Smooth muscle cell (in vitro differentiated cells): Measurements from ENCODE around the gene UBL4A. TPM values are rescaled to one million over a fixed set of nuclear protein-coding genes. Genes with fewer than 3 reads are reported as not detected.
A peak's percentile ranks its signal among the peaks of the same experiment; 100 is the strongest.

ENCODE experiments used
- DNase-seq: peaks from one replicate; lab custom pipeline; 2025; ENCODE audit not compliant: unreplicated experiment; lab: John Stamatoyannopoulos, UW
- H2AFZ ChIP-seq: fragments of 200-600 bp; sonication (generic); 2 replicates; pipeline ENCODE4 v1.6.0; 2016; ENCODE audit warnings: antibody characterized with exemption, low read depth, mild to moderate bottlenecking
- H3F3A ChIP-seq: fragments of 200-600 bp; sonication (generic); 2 replicates; pipeline ENCODE4 v1.6.0; 2017; ENCODE audit warnings: antibody characterized with exemption, low read depth
- H3K27ac ChIP-seq: fragments of 200-600 bp; sonication (generic); 2 replicates; pipeline ENCODE4 v1.5.1; 2016; ENCODE audit warnings: low read depth, mild to moderate bottlenecking
- H3K27me3 ChIP-seq: fragments of 200-600 bp; sonication (generic); 2 replicates; pipeline ENCODE4 v1.6.1; 2016; ENCODE audit warnings: low read depth, mild to moderate bottlenecking
- H3K36me3 ChIP-seq: fragments of 200-600 bp; sonication (generic); 2 replicates; pipeline ENCODE4 v1.5.1; 2016; ENCODE audit warnings: low read depth
- H3K4me1 ChIP-seq: fragments of 200-600 bp; sonication (generic); 2 replicates; pipeline ENCODE4 v1.5.1; 2016; ENCODE audit warnings: low read depth
- H3K4me2 ChIP-seq: fragments of 200-600 bp; sonication (generic); 2 replicates; pipeline ENCODE4 v1.6.0; 2016; ENCODE audit warnings: mild to moderate bottlenecking
- H3K4me3 ChIP-seq: fragments of 200-600 bp; sonication (generic); 2 replicates; pipeline ENCODE4 v1.5.1; 2016; ENCODE audit warnings: mild to moderate bottlenecking
- H3K79me2 ChIP-seq: fragments of 200-600 bp; sonication (generic); 2 replicates; pipeline ENCODE4 v1.6.0; 2016; ENCODE audit warnings: low read depth, mild to moderate bottlenecking
- H3K9ac ChIP-seq: fragments of 200-600 bp; sonication (generic); 2 replicates; pipeline ENCODE4 v1.6.0; 2016; ENCODE audit warnings: low read depth
- H3K9me3 ChIP-seq: fragments of 200-600 bp; sonication (generic); replicated peaks from 2 replicates; pipeline ENCODE4 v1.5.1; 2016; ENCODE audit warnings: low read depth
- H4K20me1 ChIP-seq: fragments of 200-600 bp; sonication (generic); 2 replicates; pipeline ENCODE4 v1.6.0; 2016; ENCODE audit warnings: low read depth
- WGBS: methylation state at CpG from one replicate; pipeline ENCODE4 v1.1.7; 2016; ENCODE audit warnings: low lambda C conversion rate; 5-methylcytosine and 5-hydroxymethylcytosine counted together
- polyA plus RNA-seq: library from polyadenylated mRNA; unstranded; fragments of >200 nt; fragmentation: Nextera tagmentation; extraction: Ambion mirVana; gene quantifications from 2 replicates; pipeline ENCODE4 v1.2.1, GENCODE V29; 2016
- total RNA-seq: library from RNA; depleted of rRNA; stranded (reverse); fragments of >200 nt; gene quantifications from 2 replicates; pipeline ENCODE4 v1.2.3, GENCODE V29; 2014
- TF ChIP-seq, protein P1 (sequence below): fragments of 200-600 bp; sonication (generic); IDR thresholded peaks from 2 replicates; pipeline ENCODE4 v1.5.1; 2017; ENCODE audit warnings: borderline replicate concordance, mild to moderate bottlenecking, antibody characterized with exemption; ENCODE audit not compliant: insufficient read depth, poor library complexity, severe bottlenecking

UBL4A gene
- total and polyA plus RNA-seq, 2 experiments from 2014 or later, result 42.1 to 46.9 TPM

DNA sequence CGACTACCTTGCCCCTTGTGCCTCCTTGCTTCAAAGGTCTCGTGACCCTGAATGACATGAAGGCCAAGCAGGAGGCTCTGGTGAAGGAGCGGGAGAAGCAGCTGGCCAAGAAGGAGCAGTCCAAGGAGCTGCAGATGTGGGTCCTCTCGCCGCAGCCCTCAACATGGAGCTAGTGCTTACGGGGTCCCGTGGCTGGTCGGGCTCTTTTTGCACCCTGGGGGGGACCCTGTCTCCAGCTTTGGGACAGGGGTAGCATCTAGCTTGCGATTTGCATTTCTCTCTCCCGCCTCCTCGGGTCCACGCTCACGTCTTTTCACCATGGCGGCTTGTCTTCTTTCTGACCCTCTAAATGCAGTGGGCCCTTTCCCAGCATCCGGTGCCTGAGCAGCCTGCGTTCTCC, 40.6 kb downstream of the UBL4A start:
- Histone ChIP-seq H3F3A (no peaks in the 10 kb centered on the region), H3K4me2 (no peak overlapping the region), H3K4me1 (peaks cover 6% of the 10 kb centered on the region), H2AFZ (no peak overlapping the region), H3K9me3 (no peaks in the 10 kb centered on the region), H3K79me2 (peaks cover 19% of the 10 kb centered on the region), H3K27me3 (no peaks in the 10 kb centered on the region), H3K27ac (no peak overlapping the region), H4K20me1 (no peaks in the 10 kb centered on the region), H3K9ac (no peak overlapping the region), H3K4me3 (no peak overlapping the region), H3K36me3 (no peaks in the 10 kb centered on the region)
- TF ChIP-seq, protein P1, sequence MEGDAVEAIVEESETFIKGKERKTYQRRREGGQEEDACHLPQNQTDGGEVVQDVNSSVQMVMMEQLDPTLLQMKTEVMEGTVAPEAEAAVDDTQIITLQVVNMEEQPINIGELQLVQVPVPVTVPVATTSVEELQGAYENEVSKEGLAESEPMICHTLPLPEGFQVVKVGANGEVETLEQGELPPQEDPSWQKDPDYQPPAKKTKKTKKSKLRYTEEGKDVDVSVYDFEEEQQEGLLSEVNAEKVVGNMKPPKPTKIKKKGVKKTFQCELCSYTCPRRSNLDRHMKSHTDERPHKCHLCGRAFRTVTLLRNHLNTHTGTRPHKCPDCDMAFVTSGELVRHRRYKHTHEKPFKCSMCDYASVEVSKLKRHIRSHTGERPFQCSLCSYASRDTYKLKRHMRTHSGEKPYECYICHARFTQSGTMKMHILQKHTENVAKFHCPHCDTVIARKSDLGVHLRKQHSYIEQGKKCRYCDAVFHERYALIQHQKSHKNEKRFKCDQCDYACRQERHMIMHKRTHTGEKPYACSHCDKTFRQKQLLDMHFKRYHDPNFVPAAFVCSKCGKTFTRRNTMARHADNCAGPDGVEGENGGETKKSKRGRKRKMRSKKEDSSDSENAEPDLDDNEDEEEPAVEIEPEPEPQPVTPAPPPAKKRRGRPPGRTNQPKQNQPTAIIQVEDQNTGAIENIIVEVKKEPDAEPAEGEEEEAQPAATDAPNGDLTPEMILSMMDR, result no peak
- DNase-seq, result no peak
- 92% methylated on average over 16 of the region's 16 CpGs for WGBS

DNA sequence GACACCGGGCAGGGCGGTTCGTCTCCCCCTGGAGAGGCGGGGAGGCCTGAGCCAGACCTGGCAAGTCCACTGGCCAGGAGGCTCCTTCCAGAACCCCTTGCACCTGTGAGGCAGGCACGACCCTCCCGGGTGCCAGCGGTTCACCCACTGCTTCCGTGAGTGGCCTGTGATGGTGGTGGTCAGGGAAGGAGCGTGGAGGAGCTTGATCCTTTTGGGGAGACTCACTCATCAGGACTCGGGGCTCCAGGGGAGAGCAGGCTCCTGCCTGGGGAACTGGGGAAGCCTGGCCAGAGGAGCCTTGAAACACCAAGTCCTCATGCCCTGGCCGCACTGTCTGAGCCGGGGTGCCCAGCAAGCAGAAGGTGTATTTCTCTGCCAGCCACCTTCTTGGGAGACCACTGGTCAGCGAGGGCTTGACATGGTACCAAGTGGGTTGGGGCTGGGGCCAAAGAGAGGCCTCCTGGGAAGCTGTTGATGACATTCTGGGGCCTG, 41.6 kb downstream of the UBL4A start:
- TF ChIP-seq, protein P1, result no peak
- H2AFZ ChIP-seq, result no peak overlapping the region
- H4K20me1 ChIP-seq, result peaks cover 7% of the 10 kb centered on the region
- no peaks in the 10 kb centered on the region for H3K27me3 ChIP-seq
- H3K9ac ChIP-seq, result peak overlapping the region; percentile 36
- DNase-seq, result no peak
- 75% methylated on average over 13 of the region's 13 CpGs for WGBS
- no peaks in the 10 kb centered on the region for H3K36me3 ChIP-seq
- peaks cover 29% of the 10 kb centered on the region for H3K79me2 ChIP-seq
- peak overlapping the region; percentile 82 for H3K4me2 ChIP-seq
- H3K4me3 ChIP-seq, result peak overlapping the region; percentile 50
- H3K27ac ChIP-seq, result peak overlapping the region; percentile 28
- H3K9me3 ChIP-seq, result no peaks in the 10 kb centered on the region
- no peaks in the 10 kb centered on the region for H3F3A ChIP-seq
- peaks cover 6% of the 10 kb centered on the region for H3K4me1 ChIP-seq

DNA sequence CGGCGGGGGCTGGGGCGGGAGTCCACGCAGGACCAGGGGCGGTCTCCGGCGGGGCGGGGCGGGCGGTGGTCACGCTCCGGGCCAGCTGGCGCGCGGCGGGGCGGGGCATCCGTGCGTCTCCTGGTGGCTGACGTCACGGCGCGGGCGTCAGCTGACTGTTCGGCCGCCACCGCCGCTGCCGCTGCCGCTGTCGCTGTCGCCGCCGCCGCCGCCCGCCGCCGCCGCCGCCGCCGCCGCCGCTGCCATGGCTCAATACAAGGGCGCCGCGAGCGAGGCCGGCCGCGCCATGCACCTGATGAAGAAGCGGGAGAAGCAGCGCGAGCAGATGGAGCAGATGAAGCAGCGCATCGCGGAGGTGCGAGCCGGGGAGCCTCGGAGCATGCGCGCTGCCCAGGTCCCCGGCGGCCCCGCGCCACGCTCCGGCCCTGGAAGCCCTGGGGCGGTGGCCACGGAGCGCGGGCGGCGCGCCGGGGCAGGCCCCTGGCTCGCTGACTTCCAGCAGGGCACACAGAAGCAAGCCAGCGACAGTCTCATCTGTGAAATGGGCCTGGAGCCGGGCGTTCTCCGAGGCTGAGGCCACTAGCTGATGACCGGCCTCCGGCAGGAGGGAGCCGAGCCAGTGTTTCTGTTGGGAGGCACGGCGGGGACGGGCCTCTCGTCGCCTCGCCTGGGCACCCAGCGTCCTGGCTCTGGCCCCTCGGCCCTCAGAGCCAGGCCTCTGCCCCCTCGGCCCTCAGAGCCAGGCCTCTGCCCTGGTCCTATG, 42.2 kb downstream of the UBL4A start, which contains the start of gene FAM50A:
Gene FAM50A (plus strand): TSS at position 150 of the 763 bp plus-strand sequence. CDS start 95 bp downstream, at position 245.
- Histone ChIP-seq H3K9ac (peak within 1 kb of the TSS; percentile 62), H3K9me3 (no peaks in the 10 kb centered on the region), H4K20me1 (peaks cover 12% of the 10 kb centered on the region), H3K36me3 (no peaks in the 10 kb centered on the region), H3K27me3 (no peaks in the 10 kb centered on the region), H3K27ac (peak within 1 kb of the TSS; percentile 79), H3K4me3 (peak within 1 kb of the TSS; percentile 50), H3F3A (no peaks in the 10 kb centered on the region), H3K79me2 (peaks cover 35% of the 10 kb centered on the region), H3K4me2 (peak within 1 kb of the TSS; percentile 83), H3K4me1 (peaks cover 6% of the 10 kb centered on the region), H2AFZ (no peak within 1 kb of the TSS)
- DNase-seq, result peak; percentile 48
- WGBS, result 49% methylated on average over 75 of the region's 94 CpGs
- TF ChIP-seq, protein P1, result no peak
